HEK293 (cell line): Measurements from ENCODE around the gene MMP23B.

ENCODE experiments used
- ZFHX2 ChIP-seq: fragments of 450-650 bp; formaldehyde crosslinking; conservative IDR thresholded peaks from 2 replicates; pipeline ENCODE4 v1.5.1; 2016; ENCODE audit warnings: missing biosample characterization, missing genetic modification characterization
- ZNF341 ChIP-seq: fragments of 450-650 bp; formaldehyde crosslinking; IDR thresholded peaks from 2 replicates; pipeline ENCODE4; 2016; ENCODE audit warnings: low read depth, missing biosample characterization, missing genetic modification characterization
- ZNF785 ChIP-seq: fragments of 450-650 bp; formaldehyde crosslinking; IDR thresholded peaks from 2 replicates; pipeline ENCODE4 v1.5.1; 2016; ENCODE audit warnings: missing biosample characterization, missing genetic modification characterization
- TF ChIP-seq, protein P1 (sequence below): fragments of 450-650 bp; formaldehyde crosslinking; IDR thresholded peaks from 2 replicates; pipeline ENCODE4 v1.5.1; 2016; ENCODE audit warnings: missing biosample characterization, missing genetic modification characterization
- TF ChIP-seq, protein P2 (sequence below): fragments of 450-650 bp; formaldehyde crosslinking; IDR thresholded peaks from 2 replicates; pipeline ENCODE4 v1.5.1; 2016; ENCODE audit warnings: missing biosample characterization, missing genetic modification characterization
- TF ChIP-seq, protein P3 (sequence below): sonication (generic); formaldehyde crosslinking; IDR thresholded peaks from 2 replicates; pipeline ENCODE4 v1.8.1; 2022; ENCODE audit warnings: mild to moderate bottlenecking, moderate library complexity, missing genetic modification reagents

DNA sequence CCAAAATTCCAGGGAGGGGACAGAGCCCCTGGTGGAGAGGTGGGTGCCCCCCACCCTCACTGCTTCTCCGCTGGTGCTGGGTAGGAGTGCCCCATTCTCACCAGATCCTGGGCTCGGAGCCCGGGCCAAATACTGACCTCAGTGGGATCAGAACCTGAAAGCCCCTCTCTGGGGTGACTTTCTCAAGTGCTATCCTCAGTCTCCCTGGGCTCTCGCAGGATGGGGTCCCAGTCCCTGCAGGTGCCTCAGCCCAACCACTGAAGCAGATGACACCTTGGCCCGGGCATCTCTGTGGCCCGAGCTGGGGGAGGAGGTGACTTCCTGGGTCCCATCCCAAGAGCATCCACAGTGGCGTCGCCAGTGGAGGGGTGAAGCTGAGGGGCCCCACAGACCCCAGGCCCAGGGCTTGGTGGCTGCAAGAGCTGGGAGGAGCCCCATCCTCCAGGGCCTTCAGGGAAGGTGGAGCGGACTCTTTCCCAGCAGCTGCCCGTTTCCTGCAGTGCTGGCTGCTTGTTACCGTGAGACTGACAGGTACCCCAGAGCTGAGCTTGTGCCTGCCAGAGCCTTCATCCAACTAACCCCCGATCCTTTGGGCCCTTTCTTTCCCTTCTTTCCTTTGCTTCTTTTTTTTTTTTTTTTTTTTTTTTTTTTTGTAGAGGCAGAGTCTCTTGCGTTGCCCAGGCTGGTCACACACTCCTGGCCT is 28.2 kb upstream of the MMP23B start:
- TF ChIP-seq, protein P1, sequence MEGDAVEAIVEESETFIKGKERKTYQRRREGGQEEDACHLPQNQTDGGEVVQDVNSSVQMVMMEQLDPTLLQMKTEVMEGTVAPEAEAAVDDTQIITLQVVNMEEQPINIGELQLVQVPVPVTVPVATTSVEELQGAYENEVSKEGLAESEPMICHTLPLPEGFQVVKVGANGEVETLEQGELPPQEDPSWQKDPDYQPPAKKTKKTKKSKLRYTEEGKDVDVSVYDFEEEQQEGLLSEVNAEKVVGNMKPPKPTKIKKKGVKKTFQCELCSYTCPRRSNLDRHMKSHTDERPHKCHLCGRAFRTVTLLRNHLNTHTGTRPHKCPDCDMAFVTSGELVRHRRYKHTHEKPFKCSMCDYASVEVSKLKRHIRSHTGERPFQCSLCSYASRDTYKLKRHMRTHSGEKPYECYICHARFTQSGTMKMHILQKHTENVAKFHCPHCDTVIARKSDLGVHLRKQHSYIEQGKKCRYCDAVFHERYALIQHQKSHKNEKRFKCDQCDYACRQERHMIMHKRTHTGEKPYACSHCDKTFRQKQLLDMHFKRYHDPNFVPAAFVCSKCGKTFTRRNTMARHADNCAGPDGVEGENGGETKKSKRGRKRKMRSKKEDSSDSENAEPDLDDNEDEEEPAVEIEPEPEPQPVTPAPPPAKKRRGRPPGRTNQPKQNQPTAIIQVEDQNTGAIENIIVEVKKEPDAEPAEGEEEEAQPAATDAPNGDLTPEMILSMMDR (tag by site-specific recombination) = no peak
- TF ChIP-seq, protein P2, sequence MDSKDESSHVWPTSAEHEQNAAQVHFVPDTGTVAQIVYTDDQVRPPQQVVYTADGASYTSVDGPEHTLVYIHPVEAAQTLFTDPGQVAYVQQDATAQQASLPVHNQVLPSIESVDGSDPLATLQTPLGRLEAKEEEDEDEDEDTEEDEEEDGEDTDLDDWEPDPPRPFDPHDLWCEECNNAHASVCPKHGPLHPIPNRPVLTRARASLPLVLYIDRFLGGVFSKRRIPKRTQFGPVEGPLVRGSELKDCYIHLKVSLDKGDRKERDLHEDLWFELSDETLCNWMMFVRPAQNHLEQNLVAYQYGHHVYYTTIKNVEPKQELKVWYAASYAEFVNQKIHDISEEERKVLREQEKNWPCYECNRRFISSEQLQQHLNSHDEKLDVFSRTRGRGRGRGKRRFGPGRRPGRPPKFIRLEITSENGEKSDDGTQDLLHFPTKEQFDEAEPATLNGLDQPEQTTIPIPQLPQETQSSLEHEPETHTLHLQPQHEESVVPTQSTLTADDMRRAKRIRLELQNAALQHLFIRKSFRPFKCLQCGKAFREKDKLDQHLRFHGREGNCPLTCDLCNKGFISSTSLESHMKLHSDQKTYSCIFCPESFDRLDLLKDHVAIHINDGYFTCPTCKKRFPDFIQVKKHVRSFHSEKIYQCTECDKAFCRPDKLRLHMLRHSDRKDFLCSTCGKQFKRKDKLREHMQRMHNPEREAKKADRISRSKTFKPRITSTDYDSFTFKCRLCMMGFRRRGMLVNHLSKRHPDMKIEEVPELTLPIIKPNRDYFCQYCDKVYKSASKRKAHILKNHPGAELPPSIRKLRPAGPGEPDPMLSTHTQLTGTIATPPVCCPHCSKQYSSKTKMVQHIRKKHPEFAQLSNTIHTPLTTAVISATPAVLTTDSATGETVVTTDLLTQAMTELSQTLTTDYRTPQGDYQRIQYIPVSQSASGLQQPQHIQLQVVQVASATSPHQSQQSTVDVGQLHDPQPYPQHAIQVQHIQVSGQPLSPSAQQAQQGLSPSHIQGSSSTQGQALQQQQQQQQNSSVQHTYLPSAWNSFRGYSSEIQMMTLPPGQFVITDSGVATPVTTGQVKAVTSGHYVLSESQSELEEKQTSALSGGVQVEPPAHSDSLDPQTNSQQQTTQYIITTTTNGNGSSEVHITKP = no peak
- TF ChIP-seq, protein P3, sequence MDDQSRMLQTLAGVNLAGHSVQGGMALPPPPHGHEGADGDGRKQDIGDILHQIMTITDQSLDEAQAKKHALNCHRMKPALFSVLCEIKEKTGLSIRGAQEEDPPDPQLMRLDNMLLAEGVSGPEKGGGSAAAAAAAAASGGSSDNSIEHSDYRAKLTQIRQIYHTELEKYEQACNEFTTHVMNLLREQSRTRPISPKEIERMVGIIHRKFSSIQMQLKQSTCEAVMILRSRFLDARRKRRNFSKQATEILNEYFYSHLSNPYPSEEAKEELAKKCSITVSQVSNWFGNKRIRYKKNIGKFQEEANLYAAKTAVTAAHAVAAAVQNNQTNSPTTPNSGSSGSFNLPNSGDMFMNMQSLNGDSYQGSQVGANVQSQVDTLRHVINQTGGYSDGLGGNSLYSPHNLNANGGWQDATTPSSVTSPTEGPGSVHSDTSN (CRISPR knock-in tag) = no peak
- TF ChIP-seq ZNF341 (tag by site-specific recombination) (no peak), ZFHX2 (tag by site-specific recombination) (no peak), ZNF785 (tag by site-specific recombination) (no peak)
